Measurements from ENCODE around the gene TAPT1.

GRCh38 chr4:16154451-16154850 is 71.8 kb downstream of the TAPT1 start:
- TF ChIP-seq EP300 (IDR thresholded peaks at IDR 0.05; ENCODE audit: borderline replicate concordance) (no peak), TCF12 (IDR thresholded peaks at IDR 0.05; ENCODE audit: low read depth) (no peak), CREB1 (IDR thresholded peaks at IDR 0.05; ENCODE audit: low read depth) (no peak), CEBPB (IDR thresholded peaks at IDR 0.05) (no peak), RAD21 (IDR thresholded peaks at IDR 0.05; ENCODE audit: low read depth) (no peak)
